Embryonic facial prominence (tissue), 1 donor: ENCODE results near the gene BSCL2.
"Not testable (repeated sequence)": the region's sequence is repeated elsewhere in the genome, so short reads cannot be mapped to it uniquely, and the experiment has no call there.

Source experiments
- DNase-seq: peaks from one replicate; pipeline ENCODE4 v3.0.0-alpha.2; 2016; ENCODE audit errors: extremely low spot score

BSCL2 gene

DNA sequence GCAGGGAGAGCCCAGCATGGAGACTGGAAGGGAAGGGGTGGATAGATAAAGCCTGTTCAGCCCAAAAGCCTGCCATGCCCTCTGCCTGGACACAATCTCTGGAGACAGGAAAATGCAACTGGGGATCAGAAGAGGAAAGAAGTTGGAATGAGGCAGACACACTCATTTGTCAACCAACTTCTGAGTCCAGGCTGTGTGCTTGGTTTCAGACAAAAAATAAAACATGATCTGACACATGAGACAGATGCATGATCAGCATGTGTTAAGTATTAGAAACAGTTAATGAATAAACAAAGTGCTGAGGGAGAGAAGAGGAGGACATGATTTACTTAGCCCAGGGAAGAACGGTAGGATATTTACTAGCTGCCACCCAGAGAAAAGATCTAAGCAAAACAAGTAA is 18.7 kb downstream of the BSCL2 start:
- DNase-seq, result no peak

DNA sequence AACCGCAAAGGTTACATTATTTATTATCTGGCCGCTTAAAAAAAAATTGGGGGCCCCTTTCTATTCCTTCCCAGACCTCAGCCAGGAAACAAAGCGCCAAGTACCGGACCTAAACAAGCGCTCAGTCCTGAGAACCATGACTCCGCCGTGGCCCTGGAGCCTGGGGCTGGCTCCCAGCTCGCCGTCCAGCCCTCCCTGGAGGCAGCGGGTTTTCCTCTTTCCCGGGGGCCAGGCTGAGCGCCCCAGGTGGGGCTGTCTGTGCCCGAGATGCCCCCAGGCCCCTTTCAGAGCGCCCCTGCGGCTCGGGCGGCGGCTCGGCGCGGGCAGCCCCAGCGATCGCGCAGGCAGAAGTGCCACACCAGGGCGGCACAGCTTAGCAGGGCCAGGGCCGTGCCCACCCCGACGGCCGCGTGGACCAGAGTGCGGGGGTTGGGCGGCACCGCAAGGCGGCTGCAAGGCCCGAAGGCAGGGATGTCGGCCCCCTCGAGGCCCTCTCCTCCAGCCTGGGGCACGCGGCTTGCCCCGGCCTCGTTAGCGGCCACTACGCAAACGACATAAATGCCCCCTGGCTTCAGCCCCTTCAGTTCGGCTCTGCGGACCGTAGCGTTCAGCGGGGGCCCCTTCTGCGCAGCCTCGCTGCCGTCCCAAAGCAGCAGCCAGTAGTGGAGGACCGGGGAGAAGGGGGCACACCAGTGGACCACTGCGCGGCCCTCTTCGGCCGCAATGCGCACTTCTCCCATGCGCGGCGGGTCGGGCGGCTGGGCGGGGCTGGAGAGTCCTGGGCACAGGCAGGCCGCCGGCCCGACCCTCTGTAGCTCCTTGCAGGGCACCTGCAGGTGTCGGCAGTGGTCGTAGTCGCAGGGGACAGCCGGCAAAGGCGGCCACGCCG is 19.5 kb downstream of the BSCL2 start:
- no peak for DNase-seq

DNA sequence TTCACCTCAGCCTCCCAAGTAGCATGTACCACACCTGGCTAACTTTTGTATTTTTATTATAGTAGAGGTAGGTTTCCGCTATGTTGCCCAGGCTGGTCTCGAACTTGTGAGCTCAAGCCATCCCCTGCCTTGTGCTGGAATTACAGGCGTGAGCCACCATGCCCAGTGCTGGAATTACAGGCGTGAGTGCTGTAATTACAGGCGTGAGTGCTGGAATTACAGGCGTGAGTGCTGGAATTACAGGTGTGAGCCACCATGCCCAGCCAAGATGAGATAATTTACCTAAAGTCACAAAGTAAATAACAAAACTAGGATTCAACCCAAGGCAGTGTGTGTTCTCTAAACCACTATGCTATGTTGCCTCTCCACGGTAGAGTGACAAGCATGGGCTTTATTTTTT is 24.7 kb downstream of the BSCL2 start:
- no peak for DNase-seq

DNA sequence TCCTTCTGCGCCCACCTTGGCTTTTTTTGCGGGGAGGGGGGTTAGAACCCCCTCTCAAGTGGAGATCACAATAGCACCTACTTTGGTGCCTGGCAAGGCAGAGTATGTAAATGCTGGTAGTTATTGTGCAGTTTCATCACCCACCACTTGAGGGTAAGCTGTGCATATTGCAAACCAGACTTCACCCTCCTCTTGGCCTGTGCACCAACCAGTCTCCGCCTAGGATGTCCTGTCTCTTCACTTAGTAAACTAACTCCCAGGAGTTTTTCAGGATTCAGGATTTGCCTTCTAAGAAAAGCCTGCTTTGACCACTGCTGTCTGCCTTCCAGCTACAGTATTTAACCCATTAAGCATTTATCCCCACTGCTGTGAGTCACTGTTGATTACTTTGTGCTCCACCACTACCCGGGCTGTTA is 26.4 kb downstream of the BSCL2 start:
- DNase-seq, result no peak

DNA sequence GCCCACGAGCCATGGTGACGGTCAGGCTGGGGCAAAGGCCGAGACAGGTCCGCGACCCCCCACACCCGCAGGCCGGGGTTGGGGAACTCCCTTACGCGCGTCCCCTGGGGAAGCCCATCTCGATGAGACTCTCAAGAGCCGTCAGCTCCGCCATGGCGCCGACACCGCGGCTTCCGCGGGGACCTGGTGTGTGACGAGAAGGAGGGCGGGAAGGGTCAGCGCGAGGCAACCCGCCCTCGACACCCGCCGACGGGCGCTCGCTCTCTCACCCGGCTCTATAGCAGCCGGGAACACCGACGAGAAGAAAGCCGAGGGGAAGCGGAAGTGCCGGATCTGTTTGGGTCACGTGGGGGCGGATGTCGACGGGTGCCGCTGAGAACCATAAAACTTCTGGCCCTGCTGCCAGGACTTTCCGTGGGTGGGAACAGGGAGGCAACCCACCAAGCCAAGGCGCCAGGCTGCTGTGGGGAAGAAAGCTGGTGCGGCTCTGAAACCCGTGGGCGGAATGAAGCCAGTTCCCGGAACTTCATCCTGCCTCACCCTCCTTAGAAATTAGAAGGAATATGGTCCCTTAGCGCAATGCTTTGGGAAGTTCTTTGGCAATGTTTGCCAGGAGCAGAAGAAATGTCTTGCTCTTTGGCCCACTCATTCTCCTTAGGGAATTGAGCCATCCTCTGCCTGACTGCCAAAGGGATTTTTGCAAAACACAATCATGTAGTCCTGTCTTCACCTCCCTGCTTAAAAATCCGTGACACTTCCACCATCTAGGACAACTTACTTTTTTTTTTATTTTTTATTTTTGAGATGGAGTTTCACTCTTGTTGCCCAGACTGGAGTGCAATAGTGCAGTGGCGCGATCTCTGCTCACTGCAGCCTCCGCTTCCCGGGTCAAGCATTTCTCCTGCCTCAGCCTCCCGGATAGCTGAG is 28.2 kb downstream of the BSCL2 start, which contains the start of gene UBXN1:
UBXN1 (minus strand) TSS at position 304 of the 927 bp plus-strand sequence; CDS start at position 154, 150 bp downstream.
- peak; percentile 86 for DNase-seq

DNA sequence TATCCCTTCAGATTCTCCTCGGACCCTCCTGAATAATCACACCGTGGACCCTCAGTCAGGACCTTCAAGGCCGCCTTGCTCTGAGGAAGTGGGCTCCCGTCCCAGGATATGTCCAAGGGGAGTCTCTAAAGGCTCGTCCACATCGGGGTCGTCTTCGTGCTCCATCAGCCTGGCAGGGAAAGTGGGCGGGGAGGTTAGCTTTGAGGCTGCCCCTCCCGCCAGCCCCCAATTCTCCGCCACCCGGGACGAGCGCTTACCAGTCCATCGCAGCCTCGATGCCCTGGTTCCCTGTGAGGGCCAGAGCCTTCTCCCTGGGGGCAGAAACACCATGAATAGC is 28.8 kb downstream of the BSCL2 start:
- DNase-seq, result no peak

DNA sequence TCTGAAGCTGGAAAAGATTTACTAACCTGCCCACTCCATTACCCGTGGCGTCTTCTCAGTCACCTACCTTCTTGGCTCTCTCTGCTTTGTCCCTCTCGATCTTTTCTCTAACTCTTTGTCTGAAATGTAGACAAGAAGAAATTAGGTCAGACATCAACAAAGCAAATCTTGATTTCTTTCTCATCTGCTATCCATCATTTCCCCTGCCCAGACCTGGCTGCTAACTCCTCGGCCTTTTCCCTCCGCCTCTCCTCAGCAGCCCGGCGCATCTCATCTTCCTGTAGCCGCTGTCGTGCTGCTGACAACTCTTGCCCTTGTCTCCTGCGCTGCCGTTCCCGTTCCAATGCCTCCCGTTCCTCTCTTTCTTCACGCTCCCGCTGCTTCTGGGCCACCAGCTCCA is 29.5 kb downstream of the BSCL2 start:
- DNase-seq, result no peak

DNA sequence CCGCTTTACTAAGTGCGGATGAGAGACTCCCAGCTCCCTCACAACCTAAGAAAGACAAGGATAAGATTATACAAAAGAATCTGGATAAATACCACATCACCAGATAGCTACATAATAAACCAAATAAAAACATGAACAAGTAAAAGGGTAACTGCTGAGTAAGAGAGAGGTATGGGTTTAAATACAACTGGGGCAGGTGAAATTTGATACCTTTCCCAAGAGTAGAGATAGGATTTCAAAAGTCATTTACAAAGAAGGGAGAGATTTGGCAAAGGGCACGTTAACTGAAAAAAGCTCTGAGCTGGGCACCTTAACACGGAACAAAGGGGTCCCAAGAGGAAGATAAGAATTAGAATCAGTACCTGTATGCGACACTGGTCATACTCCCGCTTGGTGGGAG is 30.1 kb downstream of the BSCL2 start:
- DNase-seq, result no peak

DNA sequence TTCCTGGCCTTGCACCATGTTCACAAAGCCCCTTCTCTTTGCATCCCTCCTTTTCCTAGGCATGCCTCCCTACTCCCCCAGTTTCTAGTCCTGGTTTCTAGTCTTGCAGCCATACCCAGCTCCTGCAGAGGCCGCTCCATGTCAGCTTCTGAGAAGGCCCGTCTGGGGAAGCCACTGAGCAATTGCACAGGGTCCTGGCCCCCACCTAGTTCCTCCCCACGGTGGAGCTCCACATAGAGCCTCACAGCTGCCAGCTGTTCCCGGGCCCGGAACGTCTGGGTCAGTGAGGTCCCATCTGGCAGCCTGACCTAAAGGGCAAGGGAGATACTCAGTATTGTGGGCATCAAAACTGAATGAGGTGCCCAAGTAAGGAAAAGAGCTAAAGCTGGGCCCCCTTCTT is 30.5 kb downstream of the BSCL2 start:
- DNase-seq, result no peak

DNA sequence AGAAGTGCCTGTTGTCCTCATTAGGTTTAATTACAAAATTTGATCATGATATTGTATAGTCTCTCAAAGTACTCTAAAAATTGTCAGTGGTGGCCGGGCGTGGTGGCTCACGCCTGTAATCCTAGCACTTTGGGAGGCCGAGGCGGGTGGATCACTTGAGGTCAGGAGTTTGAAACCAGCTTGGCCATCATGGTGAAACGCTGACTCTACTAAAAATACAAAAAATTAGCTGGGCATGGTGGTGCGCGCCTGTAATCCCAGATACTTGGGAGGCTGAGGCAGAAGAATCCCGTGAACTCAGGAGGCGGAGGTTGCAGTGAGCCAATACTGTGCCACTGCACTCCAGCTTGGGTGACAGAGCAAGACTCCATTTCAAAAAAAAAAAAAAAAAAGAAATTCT is 31.8 kb downstream of the BSCL2 start:
- DNase-seq, result not testable (repeated sequence)

DNA sequence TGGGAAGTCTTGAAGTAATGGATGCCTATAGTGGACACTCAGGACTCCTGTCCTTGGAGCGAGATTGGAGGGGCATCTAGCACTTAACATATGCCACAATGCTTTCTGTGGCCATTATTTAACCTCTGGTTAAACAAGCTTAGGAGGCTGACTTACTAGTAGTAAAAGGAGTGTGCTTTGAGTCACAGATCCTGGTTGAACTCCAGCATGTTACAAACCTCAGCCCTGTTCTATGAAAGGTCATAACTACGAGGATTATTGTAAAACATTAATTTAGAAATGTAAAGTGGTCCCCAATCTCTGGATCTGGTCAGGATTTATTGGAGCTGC is 34.1 kb downstream of the BSCL2 start:
- DNase-seq, result no peak

DNA sequence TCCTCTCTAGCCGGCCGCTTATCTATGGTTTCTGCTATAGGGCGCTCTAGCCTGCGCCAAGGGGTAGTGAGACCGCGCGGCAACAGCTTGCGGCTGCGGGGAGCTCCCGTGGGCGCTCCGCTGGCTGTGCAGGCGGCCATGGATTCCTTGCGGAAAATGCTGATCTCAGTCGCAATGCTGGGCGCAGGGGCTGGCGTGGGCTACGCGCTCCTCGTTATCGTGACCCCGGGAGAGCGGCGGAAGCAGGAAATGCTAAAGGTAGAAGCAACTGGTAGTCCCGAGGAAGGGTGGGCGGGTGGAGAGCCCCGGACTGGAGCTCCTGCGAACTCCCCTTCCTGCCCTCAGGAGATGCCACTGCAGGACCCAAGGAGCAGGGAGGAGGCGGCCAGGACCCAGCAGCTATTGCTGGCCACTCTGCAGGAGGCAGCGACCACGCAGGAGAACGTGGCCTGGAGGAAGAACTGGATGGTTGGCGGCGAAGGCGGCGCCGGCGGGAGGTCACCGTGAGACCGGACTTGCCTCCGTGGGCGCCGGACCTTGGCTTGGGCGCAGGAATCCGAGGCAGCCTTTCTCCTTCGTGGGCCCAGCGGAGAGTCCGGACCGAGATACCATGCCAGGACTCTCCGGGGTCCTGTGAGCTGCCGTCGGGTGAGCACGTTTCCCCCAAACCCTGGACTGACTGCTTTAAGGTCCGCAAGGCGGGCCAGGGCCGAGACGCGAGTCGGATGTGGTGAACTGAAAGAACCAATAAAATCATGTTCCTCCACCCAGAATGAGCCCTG is 35.4 kb downstream of the BSCL2 start, which contains the start of the genes LBHD1 and UQCC3:
LBHD1 (minus strand) TSS at position 660 of the 782 bp plus-strand sequence. CDS start 2,236 bp downstream, outside the sequence.
UQCC3 (plus strand) TSS at position 66 of the 782 bp plus-strand sequence; CDS start at position 139, 73 bp downstream.
- peak; percentile 74 for DNase-seq

DNA sequence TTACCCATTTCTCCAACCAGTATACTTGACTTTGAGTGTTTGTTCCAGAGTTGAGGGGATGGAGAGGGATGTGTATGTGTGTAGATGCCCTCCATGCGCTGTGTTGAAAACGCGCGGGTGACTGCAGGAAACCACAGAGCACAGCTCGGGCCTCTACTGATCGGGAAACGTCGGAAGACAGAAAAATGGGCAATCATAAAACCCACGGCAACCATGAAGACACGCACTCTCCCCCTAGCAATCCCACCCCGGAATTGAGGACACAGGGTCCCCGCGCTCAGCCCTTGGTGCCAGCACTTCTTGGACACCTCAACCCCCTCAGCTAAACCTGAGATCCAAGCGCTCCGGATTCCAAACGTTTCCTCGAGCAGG is 36.0 kb downstream of the BSCL2 start:
- peak; percentile 31 for DNase-seq

DNA sequence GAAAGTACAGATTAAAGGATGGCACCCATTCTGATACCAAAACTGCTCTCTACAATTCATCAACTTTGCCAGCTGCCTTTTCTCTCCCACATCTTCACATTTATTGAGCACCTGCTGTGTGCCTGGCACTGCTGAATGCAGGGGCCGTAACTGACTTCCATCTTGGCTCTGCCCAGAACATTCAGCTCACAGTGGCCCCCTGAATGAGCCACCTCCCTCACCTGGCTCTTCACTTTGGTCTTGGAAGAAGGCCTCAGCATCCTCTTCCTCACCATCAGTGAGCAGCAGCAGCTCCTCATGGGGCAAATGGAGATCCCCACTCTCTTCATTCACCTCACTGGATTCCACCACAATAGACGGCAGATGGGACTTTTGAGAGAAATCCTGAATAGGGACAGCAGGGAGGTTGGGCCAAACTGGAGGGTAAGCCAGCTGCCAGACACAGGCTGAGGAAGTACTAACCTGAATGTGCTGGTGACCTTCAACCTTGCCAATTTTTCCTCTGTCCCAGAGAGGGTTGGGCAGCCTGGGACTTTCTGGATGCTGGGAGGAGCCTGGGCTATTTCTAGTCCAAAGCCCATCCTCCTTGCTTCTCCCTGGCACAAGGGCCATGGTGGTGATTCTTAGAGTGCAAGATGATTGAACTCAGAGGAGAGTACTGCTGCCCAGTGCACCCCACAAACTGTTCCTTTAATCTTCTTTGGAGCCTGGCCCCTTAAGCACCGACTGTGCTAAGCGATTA is 37.6 kb downstream of the BSCL2 start:
- DNase-seq, result no peak

DNA sequence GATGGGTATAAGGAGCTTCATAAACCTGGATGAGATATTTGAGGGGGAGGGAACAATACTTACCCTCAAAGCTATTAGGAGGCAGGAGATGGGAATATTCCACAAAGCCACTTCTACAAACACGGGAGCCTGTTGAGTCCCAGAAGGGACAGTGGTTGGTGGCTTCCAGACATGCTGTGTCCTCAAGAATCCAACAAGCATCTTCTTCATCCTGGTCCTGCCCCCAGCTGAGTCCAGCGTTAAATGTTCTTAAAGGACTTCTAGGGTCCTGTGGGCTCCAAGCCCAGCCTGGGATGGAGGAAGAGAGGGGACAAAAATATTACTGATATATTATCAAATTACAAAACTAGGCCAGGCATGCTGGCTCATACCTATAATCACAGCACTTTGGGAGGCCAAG is 39.8 kb downstream of the BSCL2 start:
- DNase-seq, result no peak

DNA sequence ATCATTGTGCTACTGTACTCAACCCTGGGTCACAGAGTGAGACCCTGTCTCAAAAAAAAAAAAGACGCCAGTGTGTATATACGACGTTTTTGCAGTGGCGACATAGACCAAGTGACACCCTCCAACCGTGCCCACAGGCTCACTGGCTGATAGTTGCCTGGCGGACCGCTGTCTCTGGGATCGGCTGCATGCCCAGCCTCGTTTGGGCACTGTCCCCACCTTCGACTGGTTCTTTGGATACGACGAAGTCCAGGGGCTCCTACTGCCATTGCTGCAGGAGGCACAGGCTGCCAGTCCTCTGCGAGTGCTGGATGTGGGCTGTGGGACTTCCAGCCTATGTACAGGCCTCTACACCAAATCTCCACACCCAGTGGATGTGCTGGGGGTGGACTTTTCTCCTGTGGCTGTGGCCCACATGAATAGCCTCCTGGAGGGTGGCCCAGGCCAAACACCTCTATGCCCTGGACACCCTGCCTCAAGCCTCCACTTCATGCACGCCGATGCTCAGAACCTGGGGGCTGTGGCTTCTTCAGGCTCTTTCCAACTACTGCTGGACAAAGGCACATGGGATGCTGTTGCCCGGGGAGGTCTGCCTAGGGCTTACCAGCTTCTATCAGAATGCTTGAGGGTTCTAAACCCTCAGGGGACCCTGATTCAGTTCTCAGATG is 40.8 kb downstream of the BSCL2 start:
- no peak for DNase-seq

DNA sequence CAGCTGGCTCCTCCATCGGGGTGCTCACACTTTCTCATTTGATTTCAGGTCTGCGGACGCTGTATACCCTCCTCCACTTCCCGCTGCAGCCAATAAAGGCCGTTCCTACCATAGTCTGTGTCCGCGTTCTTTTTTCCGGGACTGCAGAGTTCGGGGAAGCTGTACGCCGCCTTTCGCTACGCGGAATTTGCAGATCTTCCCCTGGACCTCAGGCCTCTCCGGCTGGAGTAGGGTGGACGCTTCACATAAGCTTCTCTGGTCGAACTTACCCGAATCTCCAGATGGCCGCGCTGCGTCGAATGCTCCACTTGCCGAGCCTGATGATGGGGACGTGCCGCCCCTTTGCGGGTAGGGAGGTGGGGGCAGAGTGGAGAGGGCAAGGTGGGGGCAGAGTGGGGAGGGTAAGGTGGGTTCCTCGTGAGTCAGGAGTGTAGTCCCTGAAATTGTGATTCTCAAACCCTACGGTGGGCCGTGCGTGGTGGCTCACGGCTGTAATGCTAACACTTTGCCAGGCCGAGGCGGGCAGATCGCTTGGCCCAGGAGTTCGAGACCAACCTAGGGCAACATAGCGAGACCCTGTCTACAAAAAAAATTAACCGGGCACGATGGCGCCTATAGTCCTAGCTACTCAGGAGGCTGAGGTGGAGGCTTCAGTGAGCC is 41.5 kb downstream of the BSCL2 start:
- no peak for DNase-seq

DNA sequence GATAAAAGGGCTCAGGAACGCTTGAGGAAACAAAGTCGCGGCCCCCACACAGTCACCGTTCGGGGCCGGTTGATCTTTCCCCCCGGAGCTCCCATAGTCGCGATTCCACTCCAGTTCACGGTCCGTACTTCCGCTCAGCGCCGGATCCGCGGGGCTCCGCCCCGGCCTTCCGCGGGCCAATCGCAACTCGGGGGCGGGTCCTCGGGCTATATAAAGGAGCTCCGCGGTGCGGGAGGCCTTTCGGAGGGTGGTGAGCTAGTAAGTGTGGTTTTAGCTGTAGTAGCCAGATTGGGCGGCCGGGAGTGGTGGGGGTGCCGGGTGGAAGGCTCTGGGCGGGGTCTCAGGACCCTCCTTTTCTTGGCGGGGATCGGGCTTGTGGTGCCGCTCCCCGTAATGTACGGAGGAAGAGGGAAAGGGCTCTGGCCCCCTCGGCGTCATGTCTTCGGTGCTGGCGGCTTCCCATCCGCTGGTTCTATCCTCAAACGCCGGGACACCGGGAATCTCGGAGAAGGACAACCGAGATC is 42.1 kb downstream of the BSCL2 start, which contains the start of the genes C11orf98 and CSKMT:
C11orf98 (minus strand) TSS at position 136 of the 524 bp plus-strand sequence; CDS start at position 95, 41 bp downstream.
CSKMT (plus strand) TSS at position 238 of the 524 bp plus-strand sequence. CDS start 568 bp downstream, outside the sequence.
- peak; percentile 89 for DNase-seq

DNA sequence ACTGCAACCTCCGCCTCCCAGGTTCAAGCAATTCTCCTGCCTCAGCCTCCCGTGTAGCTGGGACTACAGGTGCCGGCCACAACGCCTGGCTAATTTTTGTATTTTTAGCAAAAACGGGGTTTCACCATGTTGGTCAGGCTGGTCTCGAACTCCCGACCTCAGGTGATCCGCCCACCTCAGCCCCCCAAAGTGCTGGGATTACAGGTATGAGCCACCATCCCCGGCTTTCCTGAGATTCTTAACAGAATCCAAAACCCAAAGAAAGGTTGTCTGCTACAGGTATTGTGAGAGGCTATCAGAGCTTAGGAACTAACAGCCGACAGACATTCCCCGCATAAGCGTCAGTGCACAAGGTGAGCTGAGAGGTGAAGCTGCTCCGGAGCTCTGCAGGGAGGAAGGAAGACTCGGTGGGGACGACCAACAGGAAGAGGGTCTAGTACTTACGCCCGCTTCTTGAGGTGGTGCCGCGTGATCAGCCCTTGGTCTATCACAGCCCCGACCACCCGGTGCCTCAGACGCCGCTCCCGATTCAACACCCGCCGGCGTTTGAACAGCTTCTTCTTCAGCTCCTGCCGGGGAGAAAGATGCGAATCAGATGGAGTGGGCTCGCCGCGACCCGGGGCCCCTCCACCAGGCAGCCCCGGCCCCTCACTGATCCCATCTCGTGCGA is 42.7 kb downstream of the BSCL2 start:
- peak; percentile 19 for DNase-seq
